NOMO-1 treated with DMSO at 0.1 percent for 48 hours (cell line): Measurements from ENCODE around the gene ZBTB42.
"Not testable (repeated sequence)": the region's sequence is repeated elsewhere in the genome, so short reads cannot be mapped to it uniquely, and the experiment has no call there.

Experiments used
- DNase-seq: peaks from one replicate; lab custom pipeline; 2025; ENCODE audit not compliant: unreplicated experiment; lab: John Stamatoyannopoulos, UW

ZBTB42 gene

DNA sequence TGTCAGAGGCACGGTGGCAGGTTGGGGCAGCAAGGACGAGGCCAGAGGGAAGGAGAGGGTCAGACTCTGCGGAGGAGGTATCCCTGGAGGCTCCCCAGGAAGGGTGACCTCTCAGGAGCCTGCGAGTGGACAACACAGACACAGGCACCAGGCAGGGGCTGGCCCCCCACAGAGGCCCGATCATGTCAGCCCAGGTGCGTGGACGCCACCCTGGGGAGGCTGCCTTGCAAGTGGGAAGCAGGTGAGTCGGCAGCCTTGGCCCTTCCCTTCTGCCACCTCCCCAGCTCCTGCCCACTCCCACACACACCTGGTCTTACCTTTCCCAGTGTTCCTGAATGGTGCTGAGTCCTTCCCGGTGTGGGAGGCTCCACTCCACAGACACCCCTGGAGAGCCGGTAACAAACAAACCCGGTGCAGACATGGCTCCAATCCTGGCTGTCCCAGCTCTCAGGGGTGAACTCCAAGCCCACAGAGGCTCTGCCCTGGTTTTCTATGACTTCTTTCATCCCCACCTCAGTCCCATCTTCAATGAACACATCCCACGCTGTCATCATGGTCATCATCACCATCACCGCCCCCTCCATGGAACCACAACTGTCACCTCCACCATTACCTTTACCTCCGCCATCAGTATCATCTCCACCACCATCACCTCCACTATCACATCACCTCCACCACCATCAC, 5.2 kb downstream of the ZBTB42 start:
- DNase-seq = no peak

DNA sequence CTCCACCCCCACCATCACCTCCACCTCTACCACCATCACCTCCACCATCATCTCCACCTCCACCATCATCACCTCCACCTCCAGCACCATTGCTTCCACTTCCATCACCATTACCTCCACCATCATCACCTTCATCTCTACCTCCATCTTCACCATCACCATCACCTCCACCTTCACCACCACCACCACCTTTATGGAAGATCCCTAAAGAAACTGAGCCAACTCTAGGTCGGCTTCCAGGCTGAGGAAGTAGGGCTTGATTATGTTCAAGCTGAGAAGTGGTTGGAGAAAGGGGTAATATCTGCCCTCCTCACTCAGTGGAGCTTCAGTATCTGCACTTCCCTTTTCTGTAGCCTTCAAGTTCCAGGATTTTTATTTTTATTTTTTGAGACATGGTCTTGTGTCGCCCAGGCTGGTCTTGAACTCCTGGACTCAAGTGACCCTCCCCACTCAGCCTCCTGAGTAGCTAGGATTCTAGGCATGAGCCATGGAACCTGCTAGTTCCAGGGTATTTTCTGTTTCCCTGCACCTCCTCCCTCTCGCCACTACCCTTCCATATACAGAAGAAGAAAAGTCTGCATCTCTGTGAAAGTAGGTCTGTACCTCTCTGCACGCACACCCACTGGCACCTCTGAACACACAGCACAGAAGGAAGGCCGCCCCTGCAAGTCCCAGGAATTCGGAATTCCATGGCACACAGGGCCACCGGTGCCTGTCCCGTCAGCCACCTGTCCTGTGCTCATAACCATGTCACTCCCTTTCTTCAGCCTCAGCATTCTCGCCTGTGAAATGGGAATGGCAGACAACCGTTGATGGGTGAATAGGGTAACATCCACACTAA, 5.9 kb downstream of the ZBTB42 start:
- no peak for DNase-seq

DNA sequence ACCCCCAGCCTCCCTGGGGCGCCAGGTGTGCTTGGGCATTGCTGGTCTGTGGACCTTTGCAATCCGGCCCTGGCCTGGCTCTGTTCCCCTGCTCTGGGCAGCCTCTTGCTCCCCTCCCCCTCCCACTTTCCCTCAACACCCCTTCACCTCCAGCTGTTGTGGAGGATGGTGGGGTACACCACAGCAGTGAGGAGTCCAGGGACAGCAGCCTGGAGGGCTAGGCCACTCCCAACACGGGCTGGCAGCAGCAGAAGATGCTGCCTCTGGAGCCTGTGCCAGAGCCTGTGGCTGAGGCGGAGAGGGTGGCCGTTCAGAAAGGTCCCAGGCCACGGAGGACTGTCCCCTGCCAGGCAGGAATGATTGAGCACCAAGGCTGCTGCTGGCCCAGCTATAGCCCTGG, 7.6 kb downstream of the ZBTB42 start:
- no peak for DNase-seq

DNA sequence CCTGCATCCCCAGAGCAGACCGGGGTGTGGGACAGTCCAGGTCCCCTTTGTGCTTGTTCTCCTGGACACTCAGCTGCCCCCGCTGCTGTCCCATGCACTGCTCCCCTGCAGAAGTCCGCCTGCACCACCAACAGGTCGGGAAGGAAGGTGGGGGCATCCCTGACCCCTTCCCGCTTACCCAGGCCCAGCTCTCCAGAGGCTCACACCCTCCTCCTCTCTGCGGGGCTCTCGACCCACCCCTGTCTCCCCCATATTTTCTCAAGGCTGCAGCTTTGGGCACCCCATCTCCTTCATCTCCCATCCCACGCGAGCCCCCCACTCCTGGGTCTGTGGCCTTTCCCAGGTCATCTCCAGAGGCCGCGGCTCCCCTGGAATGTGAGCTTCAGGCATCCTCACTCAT, 9.4 kb downstream of the ZBTB42 start:
- DNase-seq = no peak

DNA sequence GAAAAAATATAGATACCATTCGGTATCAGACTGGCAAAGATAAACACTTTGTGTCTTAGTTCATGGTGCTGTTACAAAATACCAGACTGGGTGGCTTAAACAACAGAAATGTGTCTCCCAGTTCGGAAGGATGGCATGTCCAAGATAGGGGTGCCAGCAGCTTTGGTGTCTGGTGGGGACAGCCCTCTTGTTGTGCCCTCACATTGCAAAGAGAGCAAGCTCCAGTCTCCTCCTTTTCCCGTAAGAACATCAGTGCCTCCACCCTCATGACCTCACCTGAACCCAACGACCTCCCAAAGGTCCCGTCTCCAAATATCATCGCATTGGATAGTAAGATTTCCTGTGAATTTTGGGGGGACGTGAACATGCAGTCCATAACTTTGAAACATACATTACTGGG, 12.4 kb downstream of the ZBTB42 start:
- DNase-seq = no peak

DNA sequence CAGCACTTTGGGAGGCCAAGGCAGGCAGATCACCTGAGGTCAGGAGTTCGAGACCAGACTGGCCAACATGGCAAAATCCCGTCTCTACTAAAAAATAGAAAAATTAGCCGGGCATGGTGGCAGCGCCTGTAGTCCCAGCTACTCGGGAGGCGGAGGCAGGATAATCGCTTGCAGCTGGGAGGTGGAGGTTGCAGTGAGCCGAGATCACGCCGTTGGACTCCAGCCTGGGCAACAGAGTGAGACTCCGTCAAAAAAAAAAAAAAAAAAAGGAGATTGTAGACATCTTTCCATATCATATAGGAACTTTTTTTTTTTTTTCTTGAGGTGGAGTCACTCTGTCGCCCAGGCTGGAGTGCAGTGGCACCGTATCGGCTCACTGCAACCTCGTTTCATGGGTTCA, 13.8 kb downstream of the ZBTB42 start:
- not testable (repeated sequence) for DNase-seq

DNA sequence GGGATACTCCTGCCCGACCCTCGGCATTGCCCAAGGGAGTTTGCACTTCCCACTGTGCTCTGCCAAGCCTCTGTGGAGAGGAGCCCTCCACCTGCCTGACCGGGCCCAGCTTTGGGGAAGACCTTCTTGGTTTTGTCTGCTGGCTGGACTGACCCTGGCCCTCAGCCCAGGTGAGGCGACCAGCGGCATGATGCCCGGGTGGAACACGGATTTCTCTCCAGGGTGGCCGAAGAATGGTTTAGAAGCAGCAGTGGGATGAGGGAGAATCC, 15.6 kb downstream of the ZBTB42 start:
- DNase-seq = no peak

DNA sequence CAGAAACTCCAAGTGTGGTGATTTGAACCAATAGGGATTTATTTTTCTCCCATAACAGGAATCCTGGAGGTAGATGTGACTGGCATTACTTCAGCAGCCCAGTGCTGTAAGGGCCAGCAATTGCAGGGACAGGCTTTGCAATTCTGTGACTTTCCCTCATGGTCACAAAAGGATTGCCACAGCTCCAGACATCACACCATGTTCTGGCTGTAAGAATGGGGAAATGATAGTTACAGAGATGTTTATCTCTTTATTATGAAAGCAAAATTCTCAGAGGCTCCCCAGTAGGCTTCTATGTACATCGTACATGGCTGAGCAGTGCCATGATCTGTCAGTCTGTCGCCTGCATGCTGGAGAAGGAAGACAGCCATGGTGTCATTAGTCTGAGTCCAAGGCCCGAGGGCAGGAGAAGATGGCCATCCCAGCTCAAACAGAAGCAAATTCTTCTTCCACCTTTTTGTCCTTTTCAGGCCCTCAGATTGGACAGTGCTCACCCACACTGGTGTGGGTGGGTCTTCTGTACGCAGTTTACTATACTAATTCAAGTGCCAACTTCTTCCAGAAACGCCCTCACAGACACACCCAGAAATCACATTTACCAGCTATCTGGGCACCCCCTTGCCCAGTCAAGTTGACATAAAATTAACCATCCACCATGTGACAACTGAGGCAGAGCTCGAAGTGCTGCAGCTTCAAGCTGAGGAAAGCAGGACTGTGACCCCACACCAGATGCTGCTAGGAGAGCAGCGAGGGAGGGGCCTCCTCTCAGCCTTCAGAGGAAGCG, 17.2 kb downstream of the ZBTB42 start:
- DNase-seq = no peak

DNA sequence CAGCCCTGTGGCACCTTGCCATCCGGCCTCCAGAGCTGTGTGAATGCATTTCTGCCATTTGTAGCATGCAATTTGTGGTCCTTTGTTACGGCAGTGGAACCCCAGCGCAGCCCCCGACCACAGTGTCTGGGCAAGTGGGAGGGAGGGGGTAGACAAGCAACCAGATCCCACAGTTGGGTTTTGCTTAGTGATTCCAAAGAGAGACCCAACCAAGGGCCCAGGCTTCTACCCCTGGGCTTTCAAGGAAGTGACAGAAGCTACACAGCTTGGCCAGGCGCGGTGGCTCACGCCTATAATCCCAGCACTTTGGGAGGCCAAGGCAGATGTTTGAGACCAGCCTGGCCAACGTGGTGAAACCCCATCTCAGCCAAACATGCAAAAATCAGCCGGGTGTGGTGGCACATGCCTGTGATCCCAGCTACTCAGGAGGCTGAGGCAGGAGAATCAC, 17.8 kb downstream of the ZBTB42 start:
- no peak for DNase-seq

DNA sequence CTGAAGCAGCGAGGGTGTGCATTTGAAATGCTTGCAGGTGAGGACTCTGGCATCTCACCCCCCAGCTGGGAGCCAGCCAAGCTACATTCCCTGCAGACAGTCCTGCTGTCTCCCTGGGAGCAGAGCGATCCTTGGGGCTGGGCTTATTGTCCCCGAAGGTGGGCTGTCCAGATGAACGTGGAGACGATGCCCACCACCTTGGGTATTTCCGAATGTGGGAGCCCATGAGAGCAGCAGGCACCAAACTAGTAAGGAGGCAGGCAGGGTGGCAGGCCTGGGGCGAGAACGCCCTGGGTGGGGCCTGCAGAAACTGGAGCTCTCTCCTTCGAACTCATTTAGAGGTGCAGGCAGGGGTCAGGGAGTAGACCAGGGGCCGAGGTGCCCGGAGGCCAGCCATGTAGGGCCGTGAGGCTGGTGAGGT, 18.5 kb downstream of the ZBTB42 start:
- DNase-seq = no peak

DNA sequence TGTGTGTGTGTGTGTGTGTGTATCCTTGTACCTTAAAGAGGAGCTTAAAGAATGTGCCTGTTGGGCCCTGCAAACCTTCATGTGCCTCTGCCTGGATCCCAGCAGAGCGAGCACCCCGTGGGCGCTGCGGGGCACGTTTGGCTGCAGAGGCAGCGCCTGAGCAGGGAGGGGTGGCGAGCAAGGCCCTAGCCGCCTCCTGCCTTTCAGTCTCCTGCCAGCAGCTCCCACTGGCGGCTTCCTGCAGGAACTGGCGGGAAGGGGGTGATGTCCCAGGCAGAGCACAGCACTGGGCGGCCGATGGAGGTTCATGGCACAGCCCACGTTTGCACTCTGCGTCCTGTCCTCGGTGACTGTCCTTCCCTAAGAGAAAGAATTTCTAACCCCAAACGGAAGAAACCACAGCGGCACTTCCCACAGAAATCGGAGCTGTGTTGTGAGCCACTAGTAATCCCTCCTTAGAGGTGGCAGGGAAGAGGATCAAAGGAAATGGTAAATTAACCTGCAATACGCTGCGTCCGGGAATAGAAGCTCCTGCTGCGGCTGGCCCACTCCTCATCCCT, 19.8 kb downstream of the ZBTB42 start:
- no peak for DNase-seq

DNA sequence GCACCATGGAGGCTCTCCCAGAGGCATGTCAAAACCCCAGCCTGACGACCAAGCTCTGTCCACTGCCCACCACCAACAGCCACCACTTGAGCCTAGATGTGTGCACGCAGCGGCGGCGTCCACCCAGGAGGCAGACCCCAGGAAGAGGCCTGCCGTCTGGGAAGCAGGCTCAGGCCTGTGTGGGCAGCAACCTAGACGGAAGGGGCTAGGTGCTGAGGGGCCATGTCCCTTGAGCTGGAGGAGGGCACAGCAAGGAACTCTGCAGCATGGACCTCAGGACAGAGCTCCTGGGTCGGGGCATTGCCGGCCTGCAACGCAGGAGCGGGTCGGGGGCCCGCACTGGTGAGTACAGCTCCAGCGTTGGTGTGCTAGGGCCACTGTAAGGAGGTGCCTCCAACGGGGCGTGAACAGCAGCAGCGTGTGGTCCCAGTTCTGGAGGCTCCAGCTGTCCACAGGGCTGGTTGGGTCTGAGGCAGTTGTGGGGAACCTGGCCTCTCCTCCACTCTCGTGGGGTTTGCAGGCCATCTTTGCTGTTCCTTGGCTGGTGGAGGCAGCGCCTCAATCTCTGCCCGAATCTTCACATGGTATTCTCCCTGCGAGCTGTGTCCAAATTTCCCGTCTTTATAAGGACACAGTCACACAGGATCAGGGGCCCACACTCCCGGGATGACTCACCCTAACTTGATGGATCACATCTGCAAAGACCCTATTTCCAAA, 20.5 kb downstream of the ZBTB42 start:
- DNase-seq = no peak

DNA sequence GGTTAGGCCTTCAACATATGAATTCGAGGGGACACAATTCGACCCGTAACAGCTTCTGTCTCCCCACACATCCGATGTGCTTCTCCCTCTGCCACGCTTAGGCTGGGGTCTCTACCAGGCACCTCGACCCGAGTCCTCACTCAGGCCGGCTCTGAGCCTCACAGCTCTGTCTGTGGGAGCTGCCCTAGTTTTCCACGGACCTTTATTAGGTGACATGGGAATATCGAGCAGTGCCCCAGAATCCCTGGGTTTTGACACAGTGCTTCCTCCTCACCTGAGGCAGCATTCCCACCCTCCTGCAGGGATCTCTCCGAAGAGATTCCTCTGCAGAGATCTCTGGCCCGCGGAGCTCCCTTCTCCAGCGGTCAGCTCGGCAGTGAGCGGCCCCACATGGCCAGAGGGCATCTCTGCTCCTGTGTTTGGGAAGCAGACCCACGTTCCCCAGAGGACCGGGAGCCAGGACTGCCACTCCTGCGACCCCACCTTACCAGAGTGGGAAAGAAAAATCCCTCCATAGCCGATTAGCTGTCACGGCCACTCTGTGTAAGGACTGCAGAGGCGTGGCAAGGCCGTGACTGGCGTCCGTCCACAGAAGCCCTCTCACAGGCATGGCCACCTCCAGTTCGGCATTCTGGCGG, 21.2 kb downstream of the ZBTB42 start:
- no peak for DNase-seq

DNA sequence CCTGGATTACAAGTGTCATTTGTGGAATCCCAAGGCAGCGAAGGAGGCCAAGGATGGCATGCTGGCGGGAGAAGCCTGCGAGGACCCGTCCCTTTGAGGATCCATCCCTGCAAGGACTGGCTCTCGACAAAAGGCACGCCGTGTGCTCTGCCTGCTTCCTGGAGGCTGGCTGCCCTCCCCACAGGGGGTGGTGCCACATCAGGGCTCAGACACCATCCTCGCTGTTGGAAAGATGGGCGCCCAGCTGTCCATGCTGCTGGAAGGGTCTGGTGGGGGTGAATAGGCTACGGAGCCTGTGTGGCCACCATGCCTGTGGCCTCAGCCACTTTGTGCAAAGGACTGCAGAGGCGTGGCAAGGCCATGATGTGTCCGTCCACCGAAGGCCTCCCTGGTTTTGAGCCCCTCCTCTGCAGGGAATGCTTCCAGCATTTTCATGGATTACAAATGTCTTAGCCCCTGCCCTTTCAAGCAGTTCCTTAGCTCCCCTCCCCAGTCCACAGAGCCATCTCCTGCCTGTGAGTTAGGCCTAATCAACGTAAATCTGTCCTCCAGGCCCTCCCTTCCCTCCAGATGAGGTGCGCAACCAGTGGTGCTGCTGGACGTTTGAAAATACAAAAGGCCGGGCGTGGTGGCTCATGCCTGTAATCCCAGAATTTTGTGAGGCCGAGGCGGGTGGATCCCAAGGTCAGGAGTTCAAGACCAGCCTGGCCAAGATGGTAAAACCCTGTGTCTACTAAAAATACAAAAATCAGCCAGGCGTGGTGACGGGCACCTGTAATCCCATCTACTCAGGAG, 22.1 kb downstream of the ZBTB42 start:
- DNase-seq = no peak

DNA sequence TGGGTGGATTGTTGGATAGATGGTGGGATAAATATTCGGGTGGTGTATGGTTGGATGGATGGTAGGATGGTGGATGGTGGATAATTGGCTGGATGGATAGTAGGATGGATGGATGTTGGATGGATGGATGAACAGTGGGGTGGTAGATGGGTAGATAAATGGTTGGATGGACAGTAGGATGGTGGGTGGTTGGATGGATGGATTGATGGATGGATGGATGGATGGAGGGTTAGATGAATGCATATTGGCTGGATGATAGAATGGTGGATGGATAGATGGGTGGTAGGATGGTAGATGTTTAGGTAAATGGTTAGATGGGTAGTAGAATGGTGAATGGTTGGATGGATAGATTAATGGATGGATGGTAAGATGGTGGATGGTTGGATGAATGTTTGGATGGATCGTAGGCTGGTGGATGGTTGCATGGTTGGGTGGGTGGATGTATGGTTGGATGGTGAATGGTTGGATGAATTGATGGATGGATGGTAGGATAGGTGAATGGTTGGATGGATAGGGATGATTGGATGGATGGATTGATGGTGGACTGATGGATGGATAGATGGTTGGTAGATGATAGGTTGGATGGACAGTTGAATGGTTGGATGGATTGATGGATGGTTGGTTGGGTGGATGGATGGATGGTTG, 23.6 kb downstream of the ZBTB42 start:
- no peak for DNase-seq

DNA sequence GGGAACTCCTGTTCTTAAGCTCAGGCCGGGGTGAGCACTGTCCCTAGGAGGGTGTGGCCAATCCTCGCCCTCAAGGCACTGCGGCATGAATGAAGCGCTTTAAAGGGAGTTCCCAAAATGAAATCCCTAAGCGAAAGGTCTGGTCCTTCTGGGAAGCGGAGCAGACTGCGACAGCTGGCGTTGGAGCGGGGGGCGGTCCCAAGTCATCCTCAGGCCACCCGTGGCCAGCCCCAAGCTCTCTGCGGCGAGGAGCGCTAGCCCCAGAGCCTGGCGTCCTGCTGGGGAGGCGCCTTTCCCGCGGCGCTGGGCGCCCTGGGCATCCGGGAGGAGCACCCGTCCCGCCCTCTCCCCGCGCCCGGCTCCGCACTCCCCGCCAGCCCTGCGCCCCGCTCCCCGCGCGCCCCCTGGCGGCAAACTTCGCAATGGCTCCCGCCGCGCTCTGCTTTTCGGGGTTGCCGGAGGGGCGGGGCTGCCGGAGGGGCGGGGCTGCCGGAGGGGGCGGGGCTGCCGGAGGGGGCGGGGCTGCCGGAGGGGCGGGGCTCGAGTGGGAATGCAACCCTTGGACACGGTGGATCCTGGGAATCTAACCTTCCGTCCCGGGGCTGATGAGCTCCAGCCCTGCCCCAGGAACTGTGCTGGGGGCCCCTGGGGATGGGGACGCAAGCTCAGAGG, 25.4 kb downstream of the ZBTB42 start:
- DNase-seq = peak; percentile 46

DNA sequence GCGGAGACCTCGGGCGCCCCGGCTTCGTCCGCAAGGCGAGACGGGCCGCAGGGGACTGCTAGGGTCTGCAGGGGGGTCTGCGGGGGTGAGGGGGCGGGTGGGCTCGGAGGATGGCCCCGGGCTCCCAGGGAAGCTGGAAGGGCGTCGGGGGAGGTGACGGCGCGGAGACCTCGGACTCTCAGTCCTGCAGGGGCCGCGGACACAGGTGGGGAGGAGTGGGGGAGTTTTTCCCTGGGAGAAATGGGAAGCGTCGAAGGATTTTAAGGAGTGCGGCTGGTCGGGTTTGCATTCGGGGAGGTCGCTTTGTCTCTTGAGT, 25.9 kb downstream of the ZBTB42 start:
- no peak for DNase-seq

DNA sequence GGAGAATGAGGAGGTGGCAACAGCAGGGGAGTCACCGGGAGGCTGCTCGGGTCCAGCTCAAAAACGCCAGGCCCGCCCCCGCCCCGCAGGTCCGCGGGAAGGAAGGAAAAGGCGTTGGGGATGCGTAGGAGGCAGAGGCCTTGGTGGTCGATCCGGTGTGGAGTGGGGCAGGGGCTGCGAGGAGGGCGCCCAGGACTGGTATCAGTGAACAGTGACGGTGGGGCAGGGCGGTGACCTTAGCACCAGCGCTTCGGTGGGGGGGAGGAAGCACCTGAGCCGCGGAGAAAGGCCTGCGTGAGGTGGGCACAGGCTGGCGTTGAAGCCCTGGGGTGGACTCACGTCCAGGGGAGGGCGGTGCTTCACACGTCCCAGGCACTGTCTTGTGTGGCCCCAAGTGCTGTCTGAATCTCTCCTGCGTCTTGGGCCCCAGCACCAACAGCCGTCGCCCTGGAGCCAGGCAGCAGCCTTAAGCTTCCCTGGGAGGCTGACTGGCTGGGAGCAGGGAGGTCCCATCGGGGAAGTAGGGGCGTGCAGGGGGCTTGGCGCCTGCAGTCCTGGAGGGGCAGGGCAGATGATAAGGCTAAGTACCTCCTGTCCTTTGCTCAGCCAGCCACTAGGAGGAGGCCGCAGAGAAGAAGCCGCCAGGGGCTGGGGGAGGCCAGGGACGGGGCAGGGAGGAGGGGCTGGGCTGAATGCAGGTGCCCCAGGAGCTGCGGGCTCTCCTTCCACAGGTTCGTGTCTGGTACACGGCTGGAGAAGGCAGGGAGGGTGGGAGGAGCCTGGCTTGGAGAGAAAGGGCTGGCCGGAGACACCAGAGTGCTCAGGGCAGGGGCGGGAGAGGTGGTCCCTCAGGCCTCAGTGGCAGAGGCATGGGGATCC, 26.5 kb downstream of the ZBTB42 start:
- peak; percentile 36 for DNase-seq
